Natural killer cell (primary cell): ENCODE results near the gene METTL21A. TPM values are rescaled to one million over a fixed set of nuclear protein-coding genes. Genes with fewer than 3 reads are reported as not detected.

Experiments
- ATAC-seq, 3 donors: fragments of 150-1000 bp in 2 of 3; fragments of 200-7000 bp in 1 of 3; cut with Tn5 transposase; 1 replicate in 1 of 3; 2 replicates in 2 of 3; pipeline ENCODE4 v1.10.0; 2021; ENCODE audit warnings: mild to moderate bottlenecking in 2 of 3, moderate library complexity in 2 of 3
- DNase-seq, 2 donors: peaks; one replicate each; pipeline versions ENCODE4 v3.0.0 to v3.0.0-alpha.2; 2013 to 2021; ENCODE audit warnings: mixed read lengths in 1 of 2
- H3K27ac ChIP-seq: one replicate; pipeline ENCODE4 v1.5.1; 2013; ENCODE audit warnings: mild to moderate bottlenecking, low read length
- H3K27me3 ChIP-seq: one replicate; pipeline ENCODE4 v1.6.1; 2013; ENCODE audit warnings: low read length; ENCODE audit not compliant: control insufficient read depth, insufficient read depth
- H3K36me3 ChIP-seq: one replicate; pipeline ENCODE4 v1.6.1; 2013; ENCODE audit warnings: low read length; ENCODE audit not compliant: control insufficient read depth, insufficient read depth
- H3K4me1 ChIP-seq: one replicate; pipeline ENCODE4 v1.6.1; 2013; ENCODE audit warnings: low read length; ENCODE audit not compliant: control insufficient read depth, insufficient read depth
- H3K4me3 ChIP-seq: one replicate; pipeline ENCODE4 v1.5.1; 2013; ENCODE audit warnings: low read length
- H3K9me3 ChIP-seq: one replicate; pipeline ENCODE4 v1.6.1; 2013; ENCODE audit warnings: low read length; ENCODE audit not compliant: control insufficient read depth, insufficient read depth
- H3K27ac Mint-ChIP-seq, 2 donors: one replicate each; pipeline ENCODE4 v1.8.0; 2022; ENCODE audit warnings: mild to moderate bottlenecking in 2 of 2, mixed read lengths in 2 of 2, moderate library complexity in 1 of 2
- H3K27me3 Mint-ChIP-seq, 2 donors: one replicate each; pipeline ENCODE4 v1.8.0; 2022; ENCODE audit warnings: low read depth in 2 of 2, mixed read lengths in 2 of 2
- H3K36me3 Mint-ChIP-seq: one replicate; pipeline ENCODE4 v1.8.0; 2022; ENCODE audit warnings: mixed read lengths
- H3K4me1 Mint-ChIP-seq, 2 donors: one replicate each; pipeline ENCODE4 v1.8.0; 2022; ENCODE audit warnings: mixed read lengths in 2 of 2
- H3K4me3 Mint-ChIP-seq: one replicate; pipeline ENCODE4 v1.8.0; 2022; ENCODE audit warnings: mild to moderate bottlenecking, moderate library complexity, mixed read lengths
- H3K9me3 Mint-ChIP-seq, 2 donors: one replicate each; pipeline ENCODE4 v1.8.0; 2022; ENCODE audit warnings: mixed read lengths in 2 of 2
- WGBS: methylation state at CpG from one replicate; pipeline ENCODE4 v1.1.7; 2013; ENCODE audit warnings: missing lambda C conversion rate; ENCODE audit not compliant: insufficient coverage; 5-methylcytosine and 5-hydroxymethylcytosine counted together
- intact Hi-C: fragments of 100-400 bp; cut with micrococcal nuclease; formaldehyde crosslinking; loops from one replicate; pipeline ENCODE4 v1.14.2; 2022
- total RNA-seq, 4 donors: library from RNA; stranded (reverse); fragments of 120-200 nt in 1 of 4; gene quantifications; one replicate each; pipeline versions ENCODE4 v1.2.3 to v1.2.4, GENCODE V29; 2013 to 2022
- TF ChIP-seq, protein P1 (sequence below): fragments of 200-600 bp; IDR thresholded peaks from one replicate; pipeline ENCODE4 v1.8.0; 2022; ENCODE audit warnings: antibody characterized with exemption

Gene METTL21A
- total RNA-seq, 3 donors from 2014 or later (not counting 1 experiment from before 2014, with no cell fraction given), result 10.1 to 11.5 (median 11.0) TPM

DNA sequence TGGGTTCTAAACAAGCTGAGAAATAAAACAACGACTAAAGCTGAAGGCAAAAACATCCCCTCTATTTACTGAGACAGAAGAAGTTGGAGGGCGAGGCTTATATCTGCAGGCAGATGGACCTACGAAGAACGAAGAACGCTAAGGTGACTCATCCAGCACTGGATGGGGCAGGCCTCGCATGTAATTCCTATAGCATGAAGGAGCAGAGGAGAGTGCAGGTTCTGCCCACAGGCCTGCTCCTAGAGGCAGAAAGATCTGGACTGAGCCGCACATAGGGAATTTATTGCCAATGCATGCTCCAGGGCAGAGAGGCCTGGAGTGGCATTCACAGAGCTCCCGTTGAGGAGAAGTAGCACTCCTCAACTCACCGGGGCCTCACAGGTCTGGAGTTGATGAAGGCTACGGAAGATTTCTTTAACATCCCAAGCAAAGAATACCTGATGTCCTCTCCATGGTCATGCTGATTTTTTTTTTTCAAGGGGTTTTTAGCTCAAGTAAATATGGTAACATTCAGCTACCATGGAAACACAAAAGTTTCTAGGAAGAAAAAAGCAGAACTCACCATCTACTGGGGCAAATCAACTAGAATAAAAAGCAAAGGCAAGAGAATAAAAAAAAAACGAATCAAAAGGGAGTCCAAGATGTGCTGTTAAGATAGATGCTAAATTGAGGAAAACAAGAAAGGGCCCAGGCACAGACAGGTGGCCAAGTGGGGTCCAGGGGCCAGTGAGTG lies 10.4 kb upstream of the METTL21A start:
- peaks cover 2% of the 10 kb centered on the region for H3K4me1 ChIP-seq
- DNase-seq (no peak), ATAC-seq (no peak)
- intact Hi-C loops, result no loop called here
- Mint-ChIP-seq H3K36me3 (no peaks in the 10 kb centered on the region), H3K4me1 (no peaks in the 10 kb centered on the region), H3K27ac (no peak overlapping the region), H3K9me3 (no peaks in the 10 kb centered on the region), H3K27me3 (no peaks in the 10 kb centered on the region), H3K4me3 (no peak overlapping the region)
- no peak overlapping the region for H3K4me3 ChIP-seq
- H3K36me3 ChIP-seq, result no peaks in the 10 kb centered on the region
- H3K27me3 ChIP-seq, result no peaks in the 10 kb centered on the region
- H3K9me3 ChIP-seq, result peaks cover 4% of the 10 kb centered on the region
- 86% methylated on average over 11 of the region's 11 CpGs for WGBS
- no peak overlapping the region for H3K27ac ChIP-seq
- TF ChIP-seq, protein P1, sequence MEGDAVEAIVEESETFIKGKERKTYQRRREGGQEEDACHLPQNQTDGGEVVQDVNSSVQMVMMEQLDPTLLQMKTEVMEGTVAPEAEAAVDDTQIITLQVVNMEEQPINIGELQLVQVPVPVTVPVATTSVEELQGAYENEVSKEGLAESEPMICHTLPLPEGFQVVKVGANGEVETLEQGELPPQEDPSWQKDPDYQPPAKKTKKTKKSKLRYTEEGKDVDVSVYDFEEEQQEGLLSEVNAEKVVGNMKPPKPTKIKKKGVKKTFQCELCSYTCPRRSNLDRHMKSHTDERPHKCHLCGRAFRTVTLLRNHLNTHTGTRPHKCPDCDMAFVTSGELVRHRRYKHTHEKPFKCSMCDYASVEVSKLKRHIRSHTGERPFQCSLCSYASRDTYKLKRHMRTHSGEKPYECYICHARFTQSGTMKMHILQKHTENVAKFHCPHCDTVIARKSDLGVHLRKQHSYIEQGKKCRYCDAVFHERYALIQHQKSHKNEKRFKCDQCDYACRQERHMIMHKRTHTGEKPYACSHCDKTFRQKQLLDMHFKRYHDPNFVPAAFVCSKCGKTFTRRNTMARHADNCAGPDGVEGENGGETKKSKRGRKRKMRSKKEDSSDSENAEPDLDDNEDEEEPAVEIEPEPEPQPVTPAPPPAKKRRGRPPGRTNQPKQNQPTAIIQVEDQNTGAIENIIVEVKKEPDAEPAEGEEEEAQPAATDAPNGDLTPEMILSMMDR, result no peak

DNA sequence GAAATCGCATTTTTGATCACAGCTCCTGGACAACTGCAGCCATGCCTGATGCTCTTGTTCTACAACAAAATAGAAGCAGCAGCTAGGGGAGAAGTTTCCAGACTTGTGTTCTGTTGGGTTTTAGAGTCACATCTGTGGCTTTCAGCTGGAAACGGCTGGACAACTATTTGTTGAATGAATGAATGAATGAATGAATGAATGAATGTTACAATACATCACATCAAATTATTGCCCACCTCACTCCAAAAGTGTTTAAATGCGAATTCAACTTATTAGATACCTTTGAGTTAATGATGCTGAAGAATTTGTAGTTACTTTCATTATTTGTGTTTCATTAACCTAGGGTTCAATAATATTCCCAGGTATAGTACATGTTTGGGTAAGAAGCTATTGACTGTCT lies 8.5 kb upstream of the METTL21A start:
- no peak overlapping the region for H3K4me3 ChIP-seq
- no peak overlapping the region for H3K27ac Mint-ChIP-seq
- no peaks in the 10 kb centered on the region for H3K36me3 ChIP-seq
- no peak for ATAC-seq
- H3K9me3 Mint-ChIP-seq, result no peaks in the 10 kb centered on the region
- intact Hi-C loops, result no loop called here
- TF ChIP-seq, protein P1, result no peak
- H3K27me3 Mint-ChIP-seq, result no peaks in the 10 kb centered on the region
- WGBS, result 96% methylated on average over 1 of the region's 3 CpGs
- H3K27ac ChIP-seq, result no peak overlapping the region
- H3K9me3 ChIP-seq, result no peaks in the 10 kb centered on the region
- no peaks in the 10 kb centered on the region for H3K36me3 Mint-ChIP-seq
- no peaks in the 10 kb centered on the region for H3K27me3 ChIP-seq
- H3K4me3 Mint-ChIP-seq, result no peak overlapping the region
- DNase-seq, result no peak
- H3K4me1 Mint-ChIP-seq, result no peaks in the 10 kb centered on the region
- H3K4me1 ChIP-seq, result peaks cover 2% of the 10 kb centered on the region

DNA sequence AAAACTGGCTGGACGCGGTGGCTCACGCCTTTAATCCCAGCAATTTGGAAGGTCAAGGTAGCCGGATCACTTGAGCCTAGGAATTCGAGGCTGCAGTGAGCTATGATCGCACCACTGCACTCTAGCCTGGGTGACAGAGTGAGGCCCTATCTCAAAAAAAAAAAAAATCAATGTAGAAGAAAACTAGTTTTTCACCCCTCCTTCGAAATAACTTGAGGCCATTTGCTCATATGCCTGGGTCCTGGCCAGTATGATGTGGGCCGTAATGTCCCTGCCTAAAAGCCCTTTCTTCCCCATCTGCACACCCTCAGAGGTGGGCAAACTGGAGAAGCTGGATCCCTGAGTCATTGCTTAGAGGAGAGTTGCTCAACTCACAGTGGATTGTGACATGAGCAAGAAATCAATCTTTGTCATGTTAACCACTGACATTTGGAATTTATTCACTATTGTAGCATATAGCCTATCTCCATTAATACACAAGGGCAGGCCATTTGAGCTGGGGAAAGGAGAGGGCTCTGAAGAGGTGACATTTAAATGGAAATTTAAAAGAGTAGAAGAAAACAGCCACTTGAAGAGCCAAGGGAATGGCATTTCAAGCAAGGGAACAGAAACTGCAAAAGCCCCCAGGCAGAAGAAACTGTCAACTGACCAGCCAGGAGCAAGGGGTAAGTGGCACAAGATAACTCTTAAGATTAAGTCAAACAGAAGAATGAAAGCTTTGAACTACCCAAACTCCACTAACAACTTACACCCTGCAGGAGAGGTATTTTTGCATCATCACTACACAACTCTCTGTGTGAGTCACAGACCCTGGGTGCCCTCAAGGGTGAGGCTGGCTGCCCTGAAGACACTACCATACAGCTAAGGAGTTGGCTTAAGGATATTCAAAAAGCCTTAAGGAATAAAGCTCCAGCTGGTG lies 7.6 kb upstream of the METTL21A start:
- Histone ChIP-seq H3K9me3 (no peaks in the 10 kb centered on the region), H3K36me3 (no peaks in the 10 kb centered on the region), H3K4me1 (peaks cover 2% of the 10 kb centered on the region), H3K4me3 (no peak overlapping the region), H3K27ac (peak overlapping the region; percentile 15), H3K27me3 (no peaks in the 10 kb centered on the region)
- ATAC-seq (peak in 1 of 3 donors; percentile 55), DNase-seq (no peak)
- Mint-ChIP-seq H3K9me3 (no peaks in the 10 kb centered on the region), H3K36me3 (no peaks in the 10 kb centered on the region), H3K4me1 (peaks cover under 1% of the 10 kb centered on the region in 2 donors), H3K4me3 (no peak overlapping the region), H3K27ac (no peak overlapping the region), H3K27me3 (no peaks in the 10 kb centered on the region)
- intact Hi-C loops, result no loop called here
- WGBS, result 92% methylated on average over 8 of the region's 8 CpGs
- TF ChIP-seq, protein P1, result no peak
